IMR-90 (cell line): Measurements from ENCODE around the gene CEP162. TPM values are rescaled to one million over a fixed set of nuclear protein-coding genes. Genes with fewer than 3 reads are reported as not detected.

Experiments used
- ATAC-seq: fragments of 200-7000 bp; cut with Tn5 transposase; 2 replicates; pipeline ENCODE4 v1.9.1; 2020; ENCODE audit warnings: low read depth, mild to moderate bottlenecking, moderate library complexity
- BruUV-seq: library from RNA; stranded (reverse); fragments of 400-500 nt; replicated peaks from 2 replicates; lab custom pipeline; 2021; lab: Mats Ljungman, UMichigan
- CTCF ChIA-PET: fragments of 300-600 bp; formaldehyde crosslinking; extraction: SDS; loops from one replicate; lab custom pipeline; 2021; ENCODE audit warnings: antibody characterized with exemption; lab: Yijun Ruan, JAX
- POLR2A ChIA-PET: fragments of 300-600 bp; sonication (Branson Sonifier 250); formaldehyde crosslinking; loops from one replicate; lab custom pipeline; 2022; ENCODE audit warnings: antibody characterized with exemption; ENCODE audit not compliant: unreplicated experiment; lab: Charles Lee
- DNase-seq: peaks from one replicate; pipeline ENCODE4 v3.0.0; 2013
- H2AFZ ChIP-seq: replicated peaks from 2 replicates; pipeline ENCODE3; 2013; ENCODE audit warnings: low read length, mild to moderate bottlenecking; ENCODE audit not compliant: poor library complexity
- H2AK5ac ChIP-seq: 2 replicates; pipeline ENCODE4 v1.6.1; 2013; ENCODE audit warnings: low read depth, low read length, inconsistent platforms
- H2AK9ac ChIP-seq: replicated peaks from 2 replicates; pipeline ENCODE3; 2013; ENCODE audit warnings: mild to moderate bottlenecking, low read depth, low read length, moderate library complexity; ENCODE audit not compliant: poor library complexity
- H2BK120ac ChIP-seq: 2 replicates; pipeline ENCODE4 v1.6.1; 2013; ENCODE audit warnings: low read depth, low read length, inconsistent platforms
- H2BK15ac ChIP-seq: 3 replicates; pipeline ENCODE4 v1.6.1; 2013; ENCODE audit warnings: low read depth, low read length, inconsistent platforms
- H2BK20ac ChIP-seq: 2 replicates; pipeline ENCODE4 v1.6.1; 2013; ENCODE audit warnings: low read depth, mild to moderate bottlenecking, inconsistent platforms, low read length, moderate library complexity
- H2BK5ac ChIP-seq: 2 replicates; pipeline ENCODE4 v1.6.1; 2013; ENCODE audit warnings: mild to moderate bottlenecking, low read depth, low read length, inconsistent platforms; ENCODE audit not compliant: poor library complexity, severe bottlenecking
- H3K14ac ChIP-seq: replicated peaks from 2 replicates; pipeline ENCODE4 v1.6.1; 2013; ENCODE audit warnings: low read depth, low read length, inconsistent platforms
- H3K18ac ChIP-seq: 2 replicates; pipeline ENCODE4 v1.6.1; 2013; ENCODE audit warnings: low read depth, low read length, control low read depth
- H3K23ac ChIP-seq: 2 replicates; pipeline ENCODE4 v1.6.1; 2013; ENCODE audit warnings: low read depth, low read length, inconsistent platforms
- H3K27ac ChIP-seq: 2 replicates; pipeline ENCODE4 v1.5.1; 2013; ENCODE audit warnings: mild to moderate bottlenecking, control low read depth, low read length; ENCODE audit not compliant: insufficient read depth
- H3K27me3 ChIP-seq: 2 replicates; pipeline ENCODE4 v1.6.1; 2013; ENCODE audit warnings: low read length; ENCODE audit not compliant: control insufficient read depth, insufficient read depth
- H3K36me3 ChIP-seq: 2 replicates; pipeline ENCODE4 v1.6.1; 2013; ENCODE audit warnings: low read length, mixed read lengths; ENCODE audit not compliant: control insufficient read depth, insufficient read depth
- H3K4ac ChIP-seq: 2 replicates; pipeline ENCODE4 v1.6.1; 2013; ENCODE audit warnings: low read depth, low read length, inconsistent platforms
- H3K4me1 ChIP-seq: 2 replicates; pipeline ENCODE4 v1.6.1; 2013; ENCODE audit warnings: low read length, mixed read lengths; ENCODE audit not compliant: control insufficient read depth, insufficient read depth
- H3K4me2 ChIP-seq: 2 replicates; pipeline ENCODE4 v1.6.1; 2013; ENCODE audit warnings: low read depth, mild to moderate bottlenecking, control low read depth, low read length, moderate library complexity
- H3K4me3 ChIP-seq: 2 replicates; pipeline ENCODE4 v1.5.1; 2013; ENCODE audit warnings: low read depth, mild to moderate bottlenecking, control low read depth, low read length, moderate library complexity; ENCODE audit not compliant: insufficient read depth
- H3K56ac ChIP-seq: 2 replicates; pipeline ENCODE4 v1.6.1; 2013; ENCODE audit warnings: low read length, inconsistent platforms; ENCODE audit not compliant: insufficient read depth; ENCODE audit errors: extremely low read depth
- H3K79me1 ChIP-seq, 2 experiments: 2 replicates each; pipeline ENCODE4 v1.6.1; 2013; ENCODE audit warnings: low read length in 2 of 2, inconsistent platforms in 1 of 2, low read depth in 1 of 2
- H3K9ac ChIP-seq: 2 replicates; pipeline ENCODE4 v1.6.1; 2013; ENCODE audit warnings: low read depth, low read length, control low read depth
- H3K9me1 ChIP-seq: 2 replicates; pipeline ENCODE4 v1.6.1; 2013; ENCODE audit warnings: low read length, inconsistent platforms; ENCODE audit not compliant: insufficient read depth
- H3K9me3 ChIP-seq: 2 replicates; pipeline ENCODE4 v1.6.1; 2013; ENCODE audit warnings: low read length; ENCODE audit not compliant: control insufficient read depth, insufficient read depth
- H4K20me1 ChIP-seq: 2 replicates; pipeline ENCODE4 v1.6.1; 2013; ENCODE audit warnings: low read length, inconsistent platforms; ENCODE audit not compliant: insufficient read depth
- H4K5ac ChIP-seq: 2 replicates; pipeline ENCODE4 v1.6.1; 2013; ENCODE audit warnings: mild to moderate bottlenecking, low read depth, low read length, control low read depth
- H4K8ac ChIP-seq, 2 experiments: 2 replicates each; pipeline ENCODE4 v1.6.1; 2013; ENCODE audit warnings: low read depth in 2 of 2, low read length in 2 of 2, control low read depth in 1 of 2, inconsistent platforms in 1 of 2
- H4K91ac ChIP-seq: 2 replicates; pipeline ENCODE4 v1.6.1; 2013; ENCODE audit warnings: low read depth, low read length, inconsistent platforms; ENCODE audit not compliant: insufficient read depth
- CEBPB ChIP-seq: IDR thresholded peaks from 2 replicates; pipeline ENCODE4 v1.6.1; 2012; ENCODE audit warnings: low read depth, low read length, improper control_type of control experiment
- CHD1 ChIP-seq: IDR thresholded peaks from 2 replicates; pipeline ENCODE4 v1.6.1; 2012; ENCODE audit warnings: low read depth, low read length, improper control_type of control experiment
- MAZ ChIP-seq: IDR thresholded peaks from 2 replicates; pipeline ENCODE4 v1.6.1; 2012; ENCODE audit warnings: low read depth, mild to moderate bottlenecking, low read length, improper control_type of control experiment, moderate library complexity, borderline replicate concordance
- MXI1 ChIP-seq: IDR thresholded peaks from 2 replicates; pipeline ENCODE4 v1.6.1; 2012; ENCODE audit warnings: low read depth, mild to moderate bottlenecking, low read length, moderate library complexity, borderline replicate concordance
- NFE2L2 ChIP-seq: fragments of 150-350 bp; IDR thresholded peaks from 2 replicates; pipeline ENCODE4 v1.6.1; 2016; ENCODE audit warnings: low read depth, mild to moderate bottlenecking, low read length
- RFX5 ChIP-seq: IDR thresholded peaks from 2 replicates; pipeline ENCODE4 v1.8.0; 2012; ENCODE audit warnings: low read depth, mild to moderate bottlenecking, low read length, moderate library complexity
- SMC3 ChIP-seq: fragments of 150-350 bp; IDR thresholded peaks from 2 replicates; pipeline ENCODE4 v1.6.1; 2016; ENCODE audit warnings: low read depth, mild to moderate bottlenecking, antibody characterized with exemption, low read length, moderate library complexity
- WGBS, 2 experiments: methylation state at CpG; one replicate each; pipeline versions ENCODE4 v1.1.5 to v1.1.7; 2013; ENCODE audit warnings: missing lambda C conversion rate in 2 of 2; ENCODE audit not compliant: insufficient read length in 1 of 2; ENCODE audit errors: extremely low coverage in 2 of 2; 5-methylcytosine and 5-hydroxymethylcytosine counted together
- dilution Hi-C: fragments of 300-500 bp; cut with HindIII; formaldehyde crosslinking; loops from one replicate; pipeline ENCODE4 v1.14.3; 2018; ENCODE audit warnings: low sequenced_read_pairs; ENCODE audit not compliant: unreplicated experiment
- in situ Hi-C: fragments of 300-500 bp; cut with MboI; formaldehyde crosslinking; loops from 3 replicates; pipeline ENCODE4 v1.14.3; 2019; ENCODE audit warnings: low sequenced_read_pairs, inconsistent platforms, mixed read lengths
- intact Hi-C: fragments of 100-400 bp; cut with micrococcal nuclease; formaldehyde crosslinking; loops from 2 replicates; pipeline ENCODE4 v1.10.0; 2022
- polyA plus RNA-seq, 3 experiments: library from polyadenylated mRNA; depleted of rRNA; stranded (reverse); fragments of >200 nt; gene quantifications; 2 replicates each; pipeline ENCODE4 v1.2.3, GENCODE V29; 2012; ENCODE audit warnings: low replicate concordance in 1 of 3
- total RNA-seq: library from RNA; depleted of rRNA; stranded (reverse); fragments of >200 nt; gene quantifications from 2 replicates; pipeline ENCODE4 v1.2.3, GENCODE V29; 2012
- TF ChIP-seq, protein P1 (sequence below): conservative IDR thresholded peaks from 2 replicates; pipeline ENCODE4 v1.5.1; 2012; ENCODE audit warnings: mild to moderate bottlenecking, low read depth, low read length, improper control_type of control experiment
- TF ChIP-seq, protein P2 (sequence below): fragments of 150-350 bp; IDR thresholded peaks from 2 replicates; pipeline ENCODE4 v1.6.1; 2017; ENCODE audit warnings: mild to moderate bottlenecking, antibody characterized with exemption, low read length, low read depth

CEP162 gene
- total and polyA plus RNA-seq, 2 of the 4 experiments (the other 2 are of a cell fraction) = 1.2 to 1.6 TPM

DNA sequence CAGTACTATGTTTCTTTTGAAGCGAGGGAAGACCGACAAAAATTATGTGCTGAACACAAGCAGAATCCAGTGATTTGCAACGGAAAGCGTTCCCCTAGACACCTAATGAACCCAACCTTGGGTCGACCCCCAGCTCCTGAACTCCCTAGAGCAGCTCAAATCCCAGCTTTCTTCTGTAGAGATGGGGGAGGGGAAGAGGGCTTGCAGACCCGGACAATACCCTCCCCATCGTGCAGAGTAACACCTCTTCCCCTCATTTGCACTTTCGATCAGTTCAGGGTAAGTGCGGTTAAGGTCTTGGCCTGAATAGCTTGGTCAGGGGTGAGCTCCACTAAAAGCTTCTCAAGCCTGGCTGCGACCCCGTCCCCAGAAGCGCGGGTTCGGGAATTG is 404 bp downstream of the CEP162 start:
- Histone ChIP-seq H3K9me1 (no peaks in the 10 kb centered on the region), H4K5ac (no peak overlapping the region; the same call in 1 of the 2 replicates), H3K27ac (peak overlapping the region; percentile 42), H3K4me3 (peak overlapping the region; percentile 93), H4K91ac (no peak overlapping the region), H3K4me1 (no peaks in the 10 kb centered on the region), H2BK5ac (no peak overlapping the region), H3K18ac (no peak overlapping the region), H2BK120ac (no peak overlapping the region), H3K36me3 (no peaks in the 10 kb centered on the region), H4K20me1 (no peaks in the 10 kb centered on the region), H2BK20ac (no peak overlapping the region), H4K8ac (peak overlapping the region; percentile 72 to 87; a peak in 2 of 4 replicates), H2AK9ac (peak overlapping the region; percentile 71), H3K9ac (peak overlapping the region; percentile 48), H2AK5ac (no peak overlapping the region), H3K27me3 (no peaks in the 10 kb centered on the region), H3K79me1 (peaks cover 4% of the 10 kb centered on the region in 2 experiments; a peak in 1 of 4 replicates), H2AFZ (peak overlapping the region; percentile 99), H3K14ac (no peak overlapping the region), H3K4me2 (peak overlapping the region; percentile 85), H3K56ac (0 out of 2 replicates have a peak overlapping the region, but pooled peaks have one; percentile 16), H3K9me3 (no peaks in the 10 kb centered on the region), H2BK15ac (no peak overlapping the region), H3K23ac (peak overlapping the region; percentile 2; the same call in 1 of the 2 replicates), H3K4ac (peak overlapping the region; percentile 24; the same call in 1 of the 2 replicates)
- WGBS, 2 experiments = 3% methylated on average over 5 of the region's 14 CpGs; no CpG with 5 or more reads in 1 of the 2 experiments
- dilution Hi-C loops = no loop called here
- CTCF ChIA-PET = interaction anchor here (0.8 to 1.0 kb wide), 4 partner anchors 10 to 612 kb away, joined by 3 to 6 read pairs (median 4); no protein-coding TSS in a partner anchor
- in situ Hi-C loops = no loop called here
- intact Hi-C loops = loop anchor here (2.0 kb wide), 1 partner anchor 1096 kb away; no protein-coding TSS in a partner anchor
- BruUV-seq = no TSS peak
- ATAC-seq (peak; percentile 2), DNase-seq (no peak)
- TF ChIP-seq, protein P1, sequence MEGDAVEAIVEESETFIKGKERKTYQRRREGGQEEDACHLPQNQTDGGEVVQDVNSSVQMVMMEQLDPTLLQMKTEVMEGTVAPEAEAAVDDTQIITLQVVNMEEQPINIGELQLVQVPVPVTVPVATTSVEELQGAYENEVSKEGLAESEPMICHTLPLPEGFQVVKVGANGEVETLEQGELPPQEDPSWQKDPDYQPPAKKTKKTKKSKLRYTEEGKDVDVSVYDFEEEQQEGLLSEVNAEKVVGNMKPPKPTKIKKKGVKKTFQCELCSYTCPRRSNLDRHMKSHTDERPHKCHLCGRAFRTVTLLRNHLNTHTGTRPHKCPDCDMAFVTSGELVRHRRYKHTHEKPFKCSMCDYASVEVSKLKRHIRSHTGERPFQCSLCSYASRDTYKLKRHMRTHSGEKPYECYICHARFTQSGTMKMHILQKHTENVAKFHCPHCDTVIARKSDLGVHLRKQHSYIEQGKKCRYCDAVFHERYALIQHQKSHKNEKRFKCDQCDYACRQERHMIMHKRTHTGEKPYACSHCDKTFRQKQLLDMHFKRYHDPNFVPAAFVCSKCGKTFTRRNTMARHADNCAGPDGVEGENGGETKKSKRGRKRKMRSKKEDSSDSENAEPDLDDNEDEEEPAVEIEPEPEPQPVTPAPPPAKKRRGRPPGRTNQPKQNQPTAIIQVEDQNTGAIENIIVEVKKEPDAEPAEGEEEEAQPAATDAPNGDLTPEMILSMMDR = no peak
- no peak for TF ChIP-seq NFE2L2
- TF ChIP-seq MAZ = no peak
- TF ChIP-seq MXI1 = no peak
- TF ChIP-seq CEBPB = no peak
- TF ChIP-seq CHD1 = no peak
- no peak for TF ChIP-seq SMC3
- TF ChIP-seq RFX5 = no peak
- TF ChIP-seq, protein P2, sequence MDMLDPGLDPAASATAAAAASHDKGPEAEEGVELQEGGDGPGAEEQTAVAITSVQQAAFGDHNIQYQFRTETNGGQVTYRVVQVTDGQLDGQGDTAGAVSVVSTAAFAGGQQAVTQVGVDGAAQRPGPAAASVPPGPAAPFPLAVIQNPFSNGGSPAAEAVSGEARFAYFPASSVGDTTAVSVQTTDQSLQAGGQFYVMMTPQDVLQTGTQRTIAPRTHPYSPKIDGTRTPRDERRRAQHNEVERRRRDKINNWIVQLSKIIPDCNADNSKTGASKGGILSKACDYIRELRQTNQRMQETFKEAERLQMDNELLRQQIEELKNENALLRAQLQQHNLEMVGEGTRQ = no peak
- POLR2A ChIA-PET = no interaction called here
